GM21529 (cell line): Measurements from ENCODE around the gene LHX4.

Source experiments
- ATAC-seq: cut with Tn5 transposase; IDR thresholded peaks from one replicate; pipeline ENCODE4 v1.9.1; 2021; ENCODE audit not compliant: unreplicated experiment

LHX4 gene

DNA sequence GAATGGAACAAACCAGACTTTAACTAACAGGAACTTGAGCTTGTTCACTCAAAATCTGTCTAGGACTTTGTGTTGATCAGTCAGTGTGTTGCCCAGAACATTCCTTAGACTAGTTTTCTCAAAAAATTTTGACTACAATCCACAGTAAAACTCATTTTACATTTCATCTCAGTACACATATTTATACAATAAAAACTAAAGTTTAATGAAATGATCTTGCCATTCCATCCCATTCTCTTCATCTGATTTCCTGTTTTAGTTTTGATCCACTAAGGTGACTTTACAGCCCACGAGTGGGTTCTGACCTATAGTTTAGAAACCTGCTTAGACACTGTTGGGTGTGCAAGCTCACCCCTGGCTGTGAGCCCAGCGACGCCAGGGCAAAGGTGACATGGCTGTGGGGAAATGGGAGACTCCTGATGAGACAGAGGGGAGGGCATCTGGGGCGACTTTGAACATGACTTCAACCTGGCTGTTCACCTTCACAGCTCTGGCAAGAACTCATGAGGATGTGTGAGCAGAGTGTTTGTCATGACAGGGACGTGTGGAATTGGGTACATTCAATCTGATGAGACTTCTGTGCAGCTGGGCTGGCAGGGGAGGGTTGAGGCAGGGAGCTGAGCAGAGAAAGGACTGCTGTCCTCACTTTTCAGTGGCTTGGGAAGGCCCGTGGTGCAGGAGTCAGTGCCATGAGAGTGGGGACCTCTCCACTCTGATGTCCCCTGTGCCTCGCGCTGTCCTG, 40.6 kb downstream of the LHX4 start:
- ATAC-seq: no peak

DNA sequence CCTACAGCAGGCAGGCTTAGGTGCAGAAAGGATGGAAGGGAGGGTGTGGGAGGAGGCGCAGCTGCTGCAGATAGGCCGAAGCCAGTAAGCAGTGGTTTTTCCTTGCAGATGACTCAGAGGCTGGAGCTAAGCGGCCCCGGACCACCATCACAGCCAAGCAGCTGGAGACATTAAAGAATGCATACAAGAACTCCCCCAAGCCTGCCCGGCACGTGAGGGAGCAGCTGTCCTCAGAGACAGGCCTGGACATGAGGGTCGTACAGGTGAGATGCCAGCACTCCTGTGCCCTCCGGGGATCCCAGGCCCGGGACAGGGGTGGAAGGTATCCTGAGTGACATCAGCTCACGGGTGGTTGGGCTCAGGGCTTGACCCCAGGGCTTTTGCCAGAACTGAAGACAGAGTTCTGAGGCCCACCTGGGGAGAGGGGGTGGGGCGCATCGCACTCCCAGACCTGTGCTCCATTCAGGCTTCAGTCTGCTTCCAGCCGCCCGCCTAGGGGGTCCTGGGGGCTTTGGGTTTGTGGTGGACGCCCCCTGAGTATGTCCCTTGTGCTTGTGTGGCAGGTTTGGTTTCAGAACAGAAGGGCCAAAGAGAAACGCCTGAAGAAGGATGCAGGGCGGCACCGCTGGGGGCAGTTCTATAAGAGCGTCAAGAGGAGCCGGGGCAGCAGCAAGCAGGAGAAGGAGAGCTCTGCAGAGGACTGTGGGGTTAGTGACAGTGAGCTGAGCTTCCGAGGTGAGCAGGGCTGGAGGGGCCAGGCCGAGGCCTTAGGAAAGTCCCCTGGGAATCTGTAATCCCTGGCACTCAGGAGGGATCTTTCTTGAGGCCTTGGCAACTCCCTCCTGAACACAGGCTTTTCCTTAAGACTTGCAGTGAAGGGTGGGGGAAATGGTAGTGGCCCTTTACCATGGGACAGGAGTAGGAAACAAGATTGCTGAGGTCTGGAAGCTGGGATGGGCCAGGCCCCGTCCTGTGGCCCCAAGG, 41.5 kb downstream of the LHX4 start:
- ATAC-seq: no peak

DNA sequence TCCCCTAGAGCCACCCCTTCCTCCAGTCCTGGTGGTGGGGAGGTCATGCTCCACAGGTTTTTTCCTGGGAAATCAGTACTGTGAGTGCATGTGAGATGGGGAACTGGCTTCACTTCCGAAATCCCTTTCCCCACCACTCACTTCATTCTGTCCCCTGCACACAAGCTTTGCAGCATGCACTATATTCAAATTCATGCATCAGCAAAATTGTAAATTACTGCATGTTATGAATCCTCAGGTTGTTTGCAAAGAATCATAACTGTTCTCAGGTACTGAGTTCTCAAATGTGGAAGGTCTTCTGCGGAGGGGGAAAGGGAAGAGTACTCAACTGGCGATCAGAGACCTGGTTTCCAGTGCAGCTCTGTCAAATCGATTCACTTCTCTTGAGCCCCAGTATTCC, 42.3 kb downstream of the LHX4 start:
- no peak for ATAC-seq

- ATAC-seq: no peak
Observed at GRCh38 chr1:180273066-180273465, 43.0 kb downstream of the LHX4 start.

- ATAC-seq: no peak
Observed at GRCh38 chr1:180274221-180274620, 44.2 kb downstream of the LHX4 start.

DNA sequence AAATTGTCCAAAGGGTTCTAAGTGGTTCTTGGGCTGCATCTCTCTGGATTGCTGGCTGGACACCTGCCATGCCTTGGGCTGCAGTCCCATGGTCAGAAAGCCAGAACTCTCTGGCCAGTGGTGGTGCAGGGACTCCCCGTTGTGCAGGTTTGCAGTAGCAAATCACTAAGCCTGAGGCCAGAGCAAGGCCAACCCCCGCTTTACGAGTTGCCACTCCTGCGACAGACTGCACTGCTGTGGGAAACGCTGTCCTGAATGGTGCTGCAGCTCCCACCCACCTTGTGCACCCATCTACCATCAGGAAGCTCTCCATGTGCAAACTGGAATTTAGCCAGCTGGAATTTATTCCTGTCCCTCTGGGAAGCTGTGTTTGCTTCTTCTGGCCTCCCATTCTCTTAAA, 45.7 kb downstream of the LHX4 start:
- no peak for ATAC-seq

DNA sequence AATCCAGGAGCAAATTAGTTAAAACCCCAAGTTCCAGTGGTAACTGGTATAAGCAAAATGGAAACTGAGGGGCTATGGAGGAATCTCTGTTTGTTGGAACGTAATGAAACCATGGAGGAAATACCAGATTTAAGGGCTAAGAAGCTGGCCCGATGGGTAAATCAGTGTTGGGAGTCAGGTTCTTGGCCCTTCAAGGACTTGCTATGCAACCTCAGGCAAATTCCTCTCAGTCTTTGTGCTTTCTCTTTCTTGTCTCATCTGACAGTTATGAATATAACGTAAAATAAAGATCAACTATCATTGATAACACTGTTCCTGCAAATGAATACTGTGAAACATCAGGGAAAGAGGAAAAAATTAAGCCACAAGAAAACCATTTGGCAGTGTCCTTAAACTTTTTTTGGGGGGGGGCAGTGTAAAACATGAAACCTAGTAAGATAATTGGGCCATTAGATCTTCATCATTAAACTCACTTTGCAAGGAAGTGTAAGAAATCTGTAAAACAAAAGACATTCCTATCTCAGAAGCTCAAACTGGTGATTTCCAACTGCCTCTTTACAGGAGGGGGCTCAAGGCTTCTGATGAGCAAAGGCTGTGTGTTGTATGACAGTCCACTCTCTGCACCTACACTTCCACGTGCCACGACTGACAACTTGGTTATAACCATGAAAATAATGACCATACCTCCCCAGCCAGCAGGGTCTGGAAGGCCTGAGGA, 47.6 kb downstream of the LHX4 start:
- no peak for ATAC-seq

DNA sequence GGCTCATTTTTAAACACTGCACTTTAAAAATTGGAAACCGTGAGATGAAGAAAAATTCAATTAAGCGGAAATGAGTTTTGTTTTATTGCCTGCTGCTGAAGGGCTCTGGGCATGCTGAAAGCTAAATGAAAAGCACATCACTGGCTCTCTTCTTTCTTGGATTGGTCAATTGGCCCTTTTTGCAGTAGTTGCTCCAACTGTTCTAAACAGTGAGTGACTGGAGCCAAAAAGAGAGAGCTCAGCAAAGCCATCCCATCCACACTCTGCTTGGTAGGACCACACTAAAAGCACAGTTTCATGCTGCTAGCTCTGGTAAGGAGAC, 48.1 kb downstream of the LHX4 start:
- ATAC-seq: no peak

DNA sequence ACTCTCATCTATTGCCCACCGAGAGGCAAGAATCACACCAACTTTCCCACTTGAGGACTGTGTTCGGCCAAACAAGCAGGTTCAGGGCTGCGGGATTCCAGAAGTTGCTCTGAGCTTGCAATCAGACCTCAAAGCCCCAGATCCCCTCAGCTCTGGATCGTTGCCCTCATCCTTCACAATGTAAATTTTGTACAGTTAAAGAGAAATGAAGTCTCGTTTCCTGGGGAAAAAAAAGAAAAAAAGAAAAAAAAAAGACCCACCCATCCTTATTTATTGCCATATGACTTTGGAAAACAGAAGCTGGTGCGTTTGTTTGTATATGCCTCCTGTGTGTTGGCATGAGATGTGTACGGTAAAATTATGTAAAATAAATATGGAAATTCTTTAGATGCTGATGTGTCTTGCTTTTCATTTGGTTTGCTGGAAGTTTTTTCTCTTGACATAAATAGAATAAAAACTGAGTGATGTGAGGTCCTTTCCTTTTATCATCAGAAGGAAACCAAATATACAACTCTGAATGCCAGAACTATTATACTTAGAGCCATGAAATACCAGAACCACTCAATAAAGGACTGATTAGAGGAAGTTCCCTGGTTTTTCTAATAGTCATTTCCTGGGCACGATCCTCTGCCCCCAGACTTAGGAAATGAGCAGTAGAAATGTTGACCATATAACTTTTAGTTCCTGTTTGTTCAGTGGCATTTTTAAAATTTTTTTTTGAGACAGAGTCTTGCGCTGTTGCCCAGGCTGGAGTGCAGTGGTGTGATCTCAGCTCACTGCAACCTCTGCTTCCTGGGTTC, 48.7 kb downstream of the LHX4 start:
- no peak for ATAC-seq

DNA sequence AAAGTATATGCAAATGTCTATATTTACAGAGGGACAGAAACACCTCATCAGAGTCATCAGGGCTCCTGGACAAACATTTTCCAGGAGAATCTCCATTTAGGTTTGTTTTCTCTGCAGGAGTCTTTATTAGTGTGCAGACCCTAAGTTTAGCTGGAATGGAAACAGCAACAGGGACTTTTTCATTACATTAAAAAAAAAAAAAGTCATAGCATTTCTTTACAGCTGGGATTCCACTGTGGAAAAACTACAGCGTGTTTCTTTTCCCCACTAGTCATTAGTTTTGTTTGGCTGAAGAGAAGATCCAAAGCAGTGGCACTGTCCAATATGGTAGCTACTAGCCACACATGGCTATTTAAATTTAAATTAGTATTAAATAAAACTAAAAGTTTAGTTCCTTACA, 49.6 kb downstream of the LHX4 start:
- ATAC-seq: no peak

DNA sequence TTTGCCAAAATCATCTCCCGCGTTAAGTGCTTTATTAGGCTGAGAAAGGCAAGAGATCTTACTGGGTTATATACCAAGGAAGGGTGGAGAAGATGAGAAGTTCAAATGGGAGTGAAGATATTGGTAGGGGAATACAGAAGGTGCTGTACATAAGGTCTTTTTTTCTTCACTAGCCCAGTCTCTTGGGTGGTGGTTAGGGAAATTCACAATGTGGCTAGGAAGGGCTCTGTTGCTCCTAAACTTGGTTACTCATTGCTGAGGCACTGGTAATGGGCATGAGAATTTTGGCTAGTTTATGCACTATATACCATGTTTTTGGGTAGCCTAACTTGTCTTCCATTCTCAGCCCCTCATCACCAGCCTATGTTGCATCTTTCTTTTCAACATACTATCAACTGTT, 50.6 kb downstream of the LHX4 start:
- ATAC-seq: no peak

- ATAC-seq: no peak
Observed at GRCh38 chr1:180281490-180281889, 51.4 kb downstream of the LHX4 start.

DNA sequence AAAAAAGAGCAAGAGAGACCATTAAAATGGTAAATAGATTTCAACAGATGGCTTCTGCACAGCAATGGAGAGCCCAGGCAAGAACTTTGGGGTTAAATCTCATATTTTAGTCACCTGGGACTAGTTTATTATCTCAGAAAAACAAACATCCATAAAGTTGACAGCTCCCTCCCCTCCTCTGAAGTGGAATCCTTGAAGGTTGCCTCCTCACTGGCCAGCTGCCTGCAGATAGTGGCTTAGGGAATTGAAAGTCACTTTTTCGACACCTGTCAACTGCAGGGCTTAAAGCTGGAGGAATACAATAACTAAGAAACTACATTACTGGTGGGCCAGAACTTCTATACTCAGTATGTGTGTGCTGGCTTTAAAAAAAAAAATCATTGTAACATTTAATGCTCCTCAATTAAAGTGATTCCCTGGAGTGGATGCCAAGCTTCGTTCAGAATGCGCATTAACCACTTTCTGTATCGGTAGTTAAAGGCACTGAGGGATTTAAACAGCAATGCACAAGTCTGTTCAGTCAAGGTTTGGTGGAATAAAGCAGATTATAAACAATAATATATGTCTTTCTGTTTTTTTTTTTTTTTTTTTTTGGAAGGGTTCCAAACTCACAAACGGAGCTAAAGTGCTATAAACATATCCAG, 52.5 kb downstream of the LHX4 start:
- no peak for ATAC-seq

DNA sequence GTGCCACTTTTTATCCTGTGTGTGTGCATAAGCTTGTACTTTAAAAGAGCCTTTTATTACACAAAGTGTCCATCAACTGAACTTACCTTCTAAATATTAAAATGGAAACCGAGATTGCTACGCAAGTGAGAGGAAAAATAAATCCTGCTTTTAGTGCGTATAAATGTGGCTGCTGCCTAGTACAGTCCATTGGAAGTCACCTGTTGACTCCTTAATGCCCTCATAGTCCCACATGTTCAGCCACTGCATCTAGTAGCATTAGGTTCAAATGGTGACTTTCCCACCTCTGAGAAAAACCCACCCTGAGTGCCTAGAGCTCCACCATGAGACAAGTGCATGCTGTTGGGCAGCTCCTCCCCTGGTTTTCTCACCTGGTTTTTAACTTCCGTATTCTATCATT, 53.0 kb downstream of the LHX4 start:
- no peak for ATAC-seq

- ATAC-seq: no peak
Observed at GRCh38 chr1:180286417-180286816, 56.4 kb downstream of the LHX4 start.

DNA sequence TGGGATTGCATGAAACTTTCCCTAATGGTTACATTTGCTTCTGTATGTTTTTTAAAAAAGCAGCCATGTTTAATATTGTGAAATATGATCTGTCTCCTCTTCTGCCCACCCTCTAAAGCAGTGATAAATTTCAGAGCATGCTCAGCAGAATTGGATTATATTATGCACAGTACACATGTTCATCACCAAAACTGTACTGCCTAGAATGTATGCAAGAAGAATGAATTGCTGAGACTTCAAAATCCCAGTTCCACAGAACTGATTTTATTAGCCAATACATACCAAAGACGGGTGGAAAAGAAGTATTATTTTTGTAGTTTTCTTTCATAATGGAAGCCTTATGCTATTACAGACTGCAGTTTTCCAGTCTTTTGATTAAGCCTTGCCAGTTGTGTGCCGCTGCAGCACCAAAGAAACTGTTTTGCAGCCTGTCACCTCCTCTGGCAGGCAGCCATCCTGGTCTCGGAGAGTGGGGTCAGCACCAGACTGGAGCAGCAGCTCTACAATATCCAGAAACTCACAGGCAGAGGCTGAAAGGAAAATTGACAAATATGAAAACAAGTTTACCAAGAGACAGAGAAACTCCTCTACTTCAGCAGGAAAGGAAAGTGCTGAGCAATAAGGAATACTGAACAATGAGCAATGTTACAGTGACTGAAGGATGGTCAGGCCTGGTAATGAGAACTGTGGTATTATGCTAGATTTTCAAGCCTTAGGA, 58.1 kb downstream of the LHX4 start:
- no peak for ATAC-seq

- ATAC-seq: no peak
Observed at GRCh38 chr1:180288940-180289339, 58.9 kb downstream of the LHX4 start.

DNA sequence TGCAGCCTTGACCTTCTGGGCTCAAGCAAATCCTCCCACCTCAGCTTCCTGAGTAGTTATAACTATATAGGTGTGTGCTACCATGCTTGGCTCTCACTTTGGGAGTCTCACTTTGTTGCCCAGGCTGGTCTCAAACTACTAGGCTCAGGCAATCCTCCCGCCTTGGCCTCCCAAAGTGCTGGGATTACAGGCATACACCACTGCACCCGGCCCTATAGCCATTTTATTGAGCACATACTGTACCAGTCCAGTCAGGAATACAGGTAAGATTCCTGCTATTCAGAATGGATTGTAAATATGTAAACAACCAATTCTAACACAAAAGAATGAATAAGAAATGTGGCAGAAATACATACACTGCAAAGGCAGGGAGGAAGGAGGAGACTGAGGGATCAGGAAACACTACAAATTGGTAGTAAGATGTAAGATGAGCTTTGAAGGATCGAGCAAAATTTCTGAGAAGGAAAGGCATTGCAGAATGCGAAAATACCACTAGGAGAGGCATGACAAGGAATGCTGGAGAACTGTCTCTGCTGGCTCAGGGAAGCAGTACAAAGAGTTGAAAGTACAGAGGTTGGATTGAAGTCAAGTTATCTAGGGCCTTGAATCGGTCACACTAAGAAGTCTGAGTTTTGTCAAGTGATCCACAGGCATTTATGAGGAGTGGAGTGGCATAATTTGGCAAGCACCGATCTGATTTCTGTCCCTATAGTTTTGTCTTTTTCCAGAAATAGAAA, 60.4 kb downstream of the LHX4 start:
- no peak for ATAC-seq

- no peak for ATAC-seq
Observed at GRCh38 chr1:180291004-180291403, 60.9 kb downstream of the LHX4 start.
